Skeletal muscle tissue (tissue), 4 donors: Measurements from ENCODE around the gene PUM2. TPM values are rescaled to one million over a fixed set of nuclear protein-coding genes. Genes with fewer than 3 reads are reported as not detected.

ENCODE experiments used
- H3K27ac ChIP-seq: one replicate; pipeline ENCODE4 v1.7.0; 2013; ENCODE audit warnings: mild to moderate bottlenecking, low read depth, low read length, inconsistent platforms
- H3K27me3 ChIP-seq, 3 donors: one replicate each; pipeline ENCODE4 v1.7.0; 2013; ENCODE audit warnings: low read length in 3 of 3; ENCODE audit not compliant: control insufficient read depth in 3 of 3, insufficient read depth in 3 of 3
- H3K36me3 ChIP-seq, 3 donors: one replicate each; pipeline ENCODE4 v1.7.0; 2013; ENCODE audit warnings: low read length in 3 of 3; ENCODE audit not compliant: control insufficient read depth in 3 of 3, insufficient read depth in 3 of 3
- H3K4me1 ChIP-seq, 3 donors: one replicate each; pipeline ENCODE4 v1.7.0; 2013; ENCODE audit warnings: low read length in 3 of 3, mild to moderate bottlenecking in 3 of 3; ENCODE audit not compliant: control insufficient read depth in 3 of 3, insufficient read depth in 3 of 3
- H3K4me3 ChIP-seq, 3 donors: one replicate each; pipeline ENCODE4 v1.7.0; 2013; ENCODE audit warnings: low read length in 3 of 3
- H3K9ac ChIP-seq, 3 donors: one replicate each; pipeline ENCODE4 v1.7.0; 2013; ENCODE audit warnings: low read length in 3 of 3, mild to moderate bottlenecking in 3 of 3, moderate library complexity in 2 of 3, low read depth in 1 of 3
- H3K9me3 ChIP-seq, 3 donors: one replicate each; pipeline ENCODE4 v1.7.0; 2013; ENCODE audit warnings: low read length in 3 of 3; ENCODE audit not compliant: control insufficient read depth in 3 of 3
- total RNA-seq: library from RNA; depleted of rRNA; stranded (reverse); fragments of >200 nt; gene quantifications from one replicate; pipeline ENCODE4 v1.2.3, GENCODE V29; 2014
- donor health status: Osteomylitis.

PUM2 gene
- total RNA-seq = 80.4 TPM

- Histone ChIP-seq H3K27me3 (no peaks in the 10 kb centered on the region), H3K9ac (peak within 1 kb of the TSS; percentile 95 to 98 (median 98)), H3K27ac (peak within 1 kb of the TSS; percentile 94), H3K4me3 (peak within 1 kb of the TSS; percentile 89 to 93 (median 89)), H3K36me3 (no peaks in the 10 kb centered on the region), H3K4me1 (peaks cover 11 to 37% (median 34%) of the 10 kb centered on the region in 3 donors), H3K9me3 (no peaks in the 10 kb centered on the region)
Measured at GRCh38 chr2:20350753-20351554, at the start of gene PUM2. PUM2 (minus strand) TSS chr2:20350844; CDS start chr2:20327360, 23,484 bp downstream.

GRCh38 chr2:20400306-20400705 lies 49.7 kb upstream of the PUM2 start:
- Histone ChIP-seq H3K4me1 (no peaks in the 10 kb centered on the region), H3K36me3 (no peaks in the 10 kb centered on the region), H3K9me3 (no peaks in the 10 kb centered on the region), H3K27me3 (no peaks in the 10 kb centered on the region), H3K27ac (no peak overlapping the region), H3K4me3 (no peak overlapping the region), H3K9ac (no peak overlapping the region)

- no peaks in the 10 kb centered on the region for H3K4me1 ChIP-seq
- no peaks in the 10 kb centered on the region for H3K27me3 ChIP-seq
- no peaks in the 10 kb centered on the region for H3K9me3 ChIP-seq
- H3K36me3 ChIP-seq = no peaks in the 10 kb centered on the region
- no peak overlapping the region for H3K27ac ChIP-seq
- no peak overlapping the region for H3K4me3 ChIP-seq
- H3K9ac ChIP-seq = no peak overlapping the region
Measured at GRCh38 chr2:20398956-20399567, 48.4 kb upstream of the PUM2 start.

- Histone ChIP-seq H3K27me3 (no peaks in the 10 kb centered on the region), H3K36me3 (no peaks in the 10 kb centered on the region), H3K27ac (no peak overlapping the region), H3K9ac (no peak overlapping the region), H3K9me3 (no peaks in the 10 kb centered on the region), H3K4me3 (no peak overlapping the region), H3K4me1 (no peaks in the 10 kb centered on the region)
Measured at GRCh38 chr2:20397811-20398447, 47.3 kb upstream of the PUM2 start.

- no peak overlapping the region for H3K9ac ChIP-seq
- no peaks in the 10 kb centered on the region for H3K4me1 ChIP-seq
- H3K9me3 ChIP-seq = no peaks in the 10 kb centered on the region
- H3K36me3 ChIP-seq = no peaks in the 10 kb centered on the region
- no peak overlapping the region for H3K27ac ChIP-seq
- H3K27me3 ChIP-seq = no peaks in the 10 kb centered on the region
- H3K4me3 ChIP-seq = no peak overlapping the region
Measured at GRCh38 chr2:20396356-20397000, 45.8 kb upstream of the PUM2 start.

- H3K27me3 ChIP-seq = peaks cover 0 to 4% (median 0%) of the 10 kb centered on the region in 3 donors
- H3K9me3 ChIP-seq = no peaks in the 10 kb centered on the region
- no peak overlapping the region for H3K9ac ChIP-seq
- no peak overlapping the region for H3K4me3 ChIP-seq
- no peak overlapping the region for H3K27ac ChIP-seq
- H3K4me1 ChIP-seq = no peaks in the 10 kb centered on the region
- H3K36me3 ChIP-seq = no peaks in the 10 kb centered on the region
Measured at GRCh38 chr2:20393986-20394385, 43.3 kb upstream of the PUM2 start.

- Histone ChIP-seq H3K27me3 (peaks cover 0 to 4% (median 0%) of the 10 kb centered on the region in 3 donors), H3K36me3 (no peaks in the 10 kb centered on the region), H3K4me3 (no peak overlapping the region), H3K27ac (no peak overlapping the region), H3K9me3 (no peaks in the 10 kb centered on the region), H3K4me1 (no peaks in the 10 kb centered on the region), H3K9ac (no peak overlapping the region)
Measured at GRCh38 chr2:20391951-20392699, 41.5 kb upstream of the PUM2 start.

- Histone ChIP-seq H3K4me3 (no peak overlapping the region), H3K4me1 (no peaks in the 10 kb centered on the region), H3K27me3 (peaks cover 0 to 4% (median 0%) of the 10 kb centered on the region in 3 donors), H3K9me3 (no peaks in the 10 kb centered on the region), H3K36me3 (no peaks in the 10 kb centered on the region), H3K27ac (no peak overlapping the region), H3K9ac (no peak overlapping the region)
Measured at GRCh38 chr2:20390524-20391123, 40.0 kb upstream of the PUM2 start.

GRCh38 chr2:20384953-20385352 lies 34.3 kb upstream of the PUM2 start:
- Histone ChIP-seq H3K27me3 (no peaks in the 10 kb centered on the region), H3K9ac (no peak overlapping the region), H3K27ac (no peak overlapping the region), H3K4me3 (no peak overlapping the region), H3K36me3 (no peaks in the 10 kb centered on the region), H3K4me1 (no peaks in the 10 kb centered on the region), H3K9me3 (no peaks in the 10 kb centered on the region)
